ENCODE measurements around the gene PALB2. TPM values are rescaled to one million over a fixed set of nuclear protein-coding genes. Genes with fewer than 3 reads are reported as not detected.

PALB2 gene
- total and polyA plus RNA-seq, 9 of the 15 experiments (the other 6 are each of a cell fraction or from before 2014, with no cell fraction given) = 7.0 to 25.8 (median 15.2) TPM

DNA sequence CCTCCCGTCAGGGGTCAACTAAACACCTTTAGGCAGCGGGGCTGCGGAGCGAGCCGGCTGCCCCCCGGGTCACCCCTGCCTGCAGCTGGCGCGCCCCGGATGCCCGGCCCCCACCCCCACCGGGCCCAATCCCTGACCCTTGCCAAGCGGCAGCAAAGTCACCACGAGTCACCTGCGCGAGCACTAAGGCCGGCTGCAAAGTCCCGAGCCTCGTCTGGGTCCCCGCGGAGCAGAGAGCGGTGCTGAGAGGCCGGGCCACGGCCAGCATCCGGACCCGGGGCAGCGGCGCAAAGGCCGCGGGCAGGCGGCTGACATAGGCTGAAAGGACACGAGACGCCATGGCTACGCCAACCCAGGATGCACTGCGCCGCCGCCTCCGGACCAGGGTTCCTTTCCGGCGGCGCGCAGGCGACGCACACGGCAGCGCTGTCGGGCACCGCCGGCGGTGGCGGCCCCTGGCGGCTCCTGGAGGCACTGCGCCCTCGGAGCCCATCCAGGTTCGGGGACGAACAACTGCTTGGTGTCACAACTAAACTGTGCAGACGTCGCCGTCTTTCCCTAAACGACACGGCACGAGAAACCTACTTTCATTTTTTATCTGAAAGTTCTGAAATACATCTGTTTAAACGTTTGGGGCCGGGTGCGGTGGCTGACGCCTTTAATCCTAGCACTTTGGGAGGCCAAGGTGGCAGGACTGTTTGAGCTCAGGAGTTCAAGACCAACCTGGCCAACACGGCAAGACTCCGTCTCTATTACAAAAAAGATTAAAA is 45.0 kb downstream of the PALB2 start, which contains the start of gene NDUFAB1 (continued):
- TF ChIP-seq, protein P1, sequence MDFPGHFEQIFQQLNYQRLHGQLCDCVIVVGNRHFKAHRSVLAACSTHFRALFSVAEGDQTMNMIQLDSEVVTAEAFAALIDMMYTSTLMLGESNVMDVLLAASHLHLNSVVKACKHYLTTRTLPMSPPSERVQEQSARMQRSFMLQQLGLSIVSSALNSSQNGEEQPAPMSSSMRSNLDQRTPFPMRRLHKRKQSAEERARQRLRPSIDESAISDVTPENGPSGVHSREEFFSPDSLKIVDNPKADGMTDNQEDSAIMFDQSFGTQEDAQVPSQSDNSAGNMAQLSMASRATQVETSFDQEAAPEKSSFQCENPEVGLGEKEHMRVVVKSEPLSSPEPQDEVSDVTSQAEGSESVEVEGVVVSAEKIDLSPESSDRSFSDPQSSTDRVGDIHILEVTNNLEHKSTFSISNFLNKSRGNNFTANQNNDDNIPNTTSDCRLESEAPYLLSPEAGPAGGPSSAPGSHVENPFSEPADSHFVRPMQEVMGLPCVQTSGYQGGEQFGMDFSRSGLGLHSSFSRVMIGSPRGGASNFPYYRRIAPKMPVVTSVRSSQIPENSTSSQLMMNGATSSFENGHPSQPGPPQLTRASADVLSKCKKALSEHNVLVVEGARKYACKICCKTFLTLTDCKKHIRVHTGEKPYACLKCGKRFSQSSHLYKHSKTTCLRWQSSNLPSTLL (IDR thresholded peaks at IDR 0.05) = no peak
- TF ChIP-seq CTCF (IDR thresholded peaks at IDR 0.05 in 2 of 3, conservative IDR thresholded peaks at IDR 0.05 in 1 of 3; ENCODE audit: insufficient read depth in 2 of 3, low read depth in 1 of 3, low read length in 3 of 3) = peak; percentile 95 to 98 (median 97)
- TF ChIP-seq FOSL1 (tag; conservative IDR thresholded peaks at IDR 0.05) = no peak
- TF ChIP-seq ZNF232 (CRISPR knock-in tag; IDR thresholded peaks at IDR 0.05) = no peak
- no peak for TF ChIP-seq HMG20A (CRISPR knock-in tag; conservative IDR thresholded peaks at IDR 0.05)
- peak; percentile 65 for TF ChIP-seq JUND (IDR thresholded peaks at IDR 0.05; ENCODE audit: borderline replicate concordance, low read depth, low read length)
- no peak; the same call in 2 of the 3 replicates for TF ChIP-seq JUND (tag; IDR thresholded peaks at IDR 0.05; ENCODE audit: borderline replicate concordance, low read depth, low read length)
- no peak for TF ChIP-seq CSDE1 (IDR thresholded peaks at IDR 0.05)
- TF ChIP-seq, protein P2, sequence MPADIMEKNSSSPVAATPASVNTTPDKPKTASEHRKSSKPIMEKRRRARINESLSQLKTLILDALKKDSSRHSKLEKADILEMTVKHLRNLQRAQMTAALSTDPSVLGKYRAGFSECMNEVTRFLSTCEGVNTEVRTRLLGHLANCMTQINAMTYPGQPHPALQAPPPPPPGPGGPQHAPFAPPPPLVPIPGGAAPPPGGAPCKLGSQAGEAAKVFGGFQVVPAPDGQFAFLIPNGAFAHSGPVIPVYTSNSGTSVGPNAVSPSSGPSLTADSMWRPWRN (IDR thresholded peaks at IDR 0.05; ENCODE audit: low read depth) = no peak
- TF ChIP-seq EP400 (IDR thresholded peaks at IDR 0.05) = peak; percentile 90
- peak; percentile 27; the same call in 1 of the 2 replicates for TF ChIP-seq NFRKB (IDR thresholded peaks at IDR 0.05; ENCODE audit: low read depth)
- TF ChIP-seq, protein P3, sequence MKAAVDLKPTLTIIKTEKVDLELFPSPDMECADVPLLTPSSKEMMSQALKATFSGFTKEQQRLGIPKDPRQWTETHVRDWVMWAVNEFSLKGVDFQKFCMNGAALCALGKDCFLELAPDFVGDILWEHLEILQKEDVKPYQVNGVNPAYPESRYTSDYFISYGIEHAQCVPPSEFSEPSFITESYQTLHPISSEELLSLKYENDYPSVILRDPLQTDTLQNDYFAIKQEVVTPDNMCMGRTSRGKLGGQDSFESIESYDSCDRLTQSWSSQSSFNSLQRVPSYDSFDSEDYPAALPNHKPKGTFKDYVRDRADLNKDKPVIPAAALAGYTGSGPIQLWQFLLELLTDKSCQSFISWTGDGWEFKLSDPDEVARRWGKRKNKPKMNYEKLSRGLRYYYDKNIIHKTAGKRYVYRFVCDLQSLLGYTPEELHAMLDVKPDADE (conservative IDR thresholded peaks at IDR 0.05; ENCODE audit: control insufficient read depth, low read depth, low read length) = peak; percentile 74
- TF ChIP-seq KAT8 (IDR thresholded peaks at IDR 0.05; ENCODE audit: low read depth) = no peak
- no peak for TF ChIP-seq DNMT1 (IDR thresholded peaks at IDR 0.05)
- TF ChIP-seq ZNF644 (tag; IDR thresholded peaks at IDR 0.05; ENCODE audit: low read depth) = no peak
- no peak for TF ChIP-seq NR4A1 (CRISPR knock-in tag; IDR thresholded peaks at IDR 0.05)
- no peak; the same call in 1 of the 2 replicates for TF ChIP-seq NR4A1 (tag; IDR thresholded peaks at IDR 0.05)
- peak; percentile 97 for TF ChIP-seq RB1 (IDR thresholded peaks at IDR 0.05; ENCODE audit: low read depth)
- TF ChIP-seq ZBTB43 (CRISPR knock-in tag; IDR thresholded peaks at IDR 0.05) = no peak

All from K562 (cell line).